COR-L47 (cell line): Measurements from ENCODE around the gene LY6G6D.

ENCODE experiments used
- DNase-seq: peaks from one replicate; lab custom pipeline; 2025; lab: John Stamatoyannopoulos, UW

Gene LY6G6D

GRCh38 chr6:31764198-31764597, 49.0 kb downstream of the LY6G6D start:
- no peak for DNase-seq

GRCh38 chr6:31765559-31765909, 50.4 kb downstream of the LY6G6D start:
- DNase-seq: no peak

GRCh38 chr6:31765910-31766794, 51.0 kb downstream of the LY6G6D start:
- no peak for DNase-seq

GRCh38 chr6:31767096-31767645, 52.0 kb downstream of the LY6G6D start:
- DNase-seq: no peak
